MM.1S (cell line): ENCODE results near the gene TSPAN4.

ENCODE experiments used
- DNase-seq: peaks from one replicate; pipeline ENCODE4 v3.0.0-alpha.2; 2015
- H2AFZ ChIP-seq: fragments of 300-600 bp; sonication (generic); 2 replicates; pipeline ENCODE4 v1.6.0; 2016; ENCODE audit warnings: antibody characterized with exemption, low read length
- H3F3A ChIP-seq: fragments of 300-600 bp; sonication (generic); 2 replicates; pipeline ENCODE4 v1.6.1; 2016; ENCODE audit warnings: mild to moderate bottlenecking, antibody characterized with exemption, low read length, moderate library complexity, mixed read lengths; ENCODE audit not compliant: insufficient read depth
- H3K27ac ChIP-seq: fragments of 300-600 bp; sonication (generic); 2 replicates; pipeline ENCODE4 v1.5.1; 2016; ENCODE audit warnings: mild to moderate bottlenecking, low read length
- H3K27me3 ChIP-seq: fragments of 300-600 bp; sonication (generic); replicated peaks from 2 replicates; pipeline ENCODE4 v1.6.0; 2016; ENCODE audit warnings: low read length; ENCODE audit not compliant: insufficient read depth
- H3K36me3 ChIP-seq: fragments of 300-600 bp; sonication (generic); replicated peaks from 2 replicates; pipeline ENCODE4 v1.6.1; 2016; ENCODE audit warnings: mild to moderate bottlenecking, low read length, mixed read lengths; ENCODE audit not compliant: insufficient read depth
- H3K4me1 ChIP-seq: fragments of 300-600 bp; sonication (generic); 2 replicates; pipeline ENCODE4 v1.6.1; 2016; ENCODE audit warnings: low read length, mixed read lengths
- H3K4me2 ChIP-seq: fragments of 300-600 bp; sonication (generic); 2 replicates; pipeline ENCODE4 v1.6.0; 2016; ENCODE audit warnings: low read depth, low read length
- H3K4me3 ChIP-seq: fragments of 300-600 bp; sonication (generic); 2 replicates; pipeline ENCODE4 v1.5.1; 2016; ENCODE audit warnings: low read length, mixed read lengths
- H3K79me2 ChIP-seq: fragments of 300-600 bp; sonication (generic); 2 replicates; pipeline ENCODE4 v1.6.1; 2016; ENCODE audit warnings: mixed run types, low read length, mixed read lengths
- H3K9ac ChIP-seq: fragments of 300-600 bp; sonication (generic); 2 replicates; pipeline ENCODE4 v1.6.1; 2016; ENCODE audit warnings: low read length, mixed read lengths
- H3K9me2 ChIP-seq: fragments of 300-600 bp; sonication (generic); replicated peaks from 2 replicates; pipeline ENCODE4 v1.6.1; 2016; ENCODE audit warnings: mild to moderate bottlenecking, low read length, mixed read lengths; ENCODE audit not compliant: insufficient read depth
- H3K9me3 ChIP-seq: fragments of 300-600 bp; sonication (generic); replicated peaks from 2 replicates; pipeline ENCODE4 v1.6.1; 2016; ENCODE audit warnings: mild to moderate bottlenecking, low read length, mixed read lengths; ENCODE audit not compliant: insufficient read depth
- H4K20me1 ChIP-seq: fragments of 300-600 bp; sonication (generic); 2 replicates; pipeline ENCODE4 v1.6.1; 2016; ENCODE audit warnings: mild to moderate bottlenecking, low read length, moderate library complexity, mixed read lengths; ENCODE audit not compliant: insufficient read depth
- EZH2 ChIP-seq: fragments of 300-600 bp; sonication (generic); optimal IDR thresholded peaks from 2 replicates; pipeline ENCODE3; 2017; ENCODE audit warnings: low read depth, mild to moderate bottlenecking, antibody characterized with exemption, low read length, mixed read lengths
- EZH2phosphoT487 ChIP-seq: fragments of 300-600 bp; sonication (generic); IDR thresholded peaks from 2 replicates; pipeline ENCODE4 v1.6.1; 2018; ENCODE audit warnings: antibody characterized with exemption, low read length
- TF ChIP-seq, protein P1 (sequence below): fragments of 300-600 bp; sonication (generic); IDR thresholded peaks from 2 replicates; pipeline ENCODE4 v1.5.1; 2016; ENCODE audit warnings: antibody characterized with exemption, low read length, mixed read lengths

The TSPAN4 gene

DNA sequence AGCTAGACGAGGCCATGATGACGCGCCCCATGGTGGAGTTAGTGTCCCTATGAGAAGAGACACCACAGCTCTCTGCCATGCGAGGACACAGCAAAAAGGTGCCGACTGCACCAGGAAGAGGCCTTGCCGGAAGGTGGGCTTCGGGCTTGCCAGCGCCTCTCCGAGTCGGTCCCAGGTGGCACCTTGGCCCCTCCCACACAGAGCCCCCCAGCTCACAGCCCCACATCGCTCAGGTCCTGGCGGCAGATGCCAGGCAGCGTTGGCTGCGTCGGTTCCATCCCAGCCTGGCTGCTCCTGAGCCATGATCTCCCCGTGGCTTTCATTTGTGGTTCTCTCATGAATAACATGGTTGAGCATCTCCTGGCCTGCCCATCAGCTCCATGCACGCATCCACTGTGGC is 43.9 kb downstream of the TSPAN4 start:
- Histone ChIP-seq H3K4me2 (no peak overlapping the region), H3K36me3 (no peaks in the 10 kb centered on the region), H3K79me2 (no peaks in the 10 kb centered on the region), H3K9ac (no peak overlapping the region), H4K20me1 (no peaks in the 10 kb centered on the region), H3K27me3 (no peaks in the 10 kb centered on the region), H3K9me2 (no peaks in the 10 kb centered on the region), H3K27ac (no peak overlapping the region), H3K9me3 (no peaks in the 10 kb centered on the region), H3K4me1 (no peaks in the 10 kb centered on the region), H3K4me3 (no peak overlapping the region), H2AFZ (no peak overlapping the region), H3F3A (no peaks in the 10 kb centered on the region)
- DNase-seq = no peak
- TF ChIP-seq, protein P1, sequence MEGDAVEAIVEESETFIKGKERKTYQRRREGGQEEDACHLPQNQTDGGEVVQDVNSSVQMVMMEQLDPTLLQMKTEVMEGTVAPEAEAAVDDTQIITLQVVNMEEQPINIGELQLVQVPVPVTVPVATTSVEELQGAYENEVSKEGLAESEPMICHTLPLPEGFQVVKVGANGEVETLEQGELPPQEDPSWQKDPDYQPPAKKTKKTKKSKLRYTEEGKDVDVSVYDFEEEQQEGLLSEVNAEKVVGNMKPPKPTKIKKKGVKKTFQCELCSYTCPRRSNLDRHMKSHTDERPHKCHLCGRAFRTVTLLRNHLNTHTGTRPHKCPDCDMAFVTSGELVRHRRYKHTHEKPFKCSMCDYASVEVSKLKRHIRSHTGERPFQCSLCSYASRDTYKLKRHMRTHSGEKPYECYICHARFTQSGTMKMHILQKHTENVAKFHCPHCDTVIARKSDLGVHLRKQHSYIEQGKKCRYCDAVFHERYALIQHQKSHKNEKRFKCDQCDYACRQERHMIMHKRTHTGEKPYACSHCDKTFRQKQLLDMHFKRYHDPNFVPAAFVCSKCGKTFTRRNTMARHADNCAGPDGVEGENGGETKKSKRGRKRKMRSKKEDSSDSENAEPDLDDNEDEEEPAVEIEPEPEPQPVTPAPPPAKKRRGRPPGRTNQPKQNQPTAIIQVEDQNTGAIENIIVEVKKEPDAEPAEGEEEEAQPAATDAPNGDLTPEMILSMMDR = no peak
- TF ChIP-seq EZH2phosphoT487 (no peak), EZH2 (no peak)

DNA sequence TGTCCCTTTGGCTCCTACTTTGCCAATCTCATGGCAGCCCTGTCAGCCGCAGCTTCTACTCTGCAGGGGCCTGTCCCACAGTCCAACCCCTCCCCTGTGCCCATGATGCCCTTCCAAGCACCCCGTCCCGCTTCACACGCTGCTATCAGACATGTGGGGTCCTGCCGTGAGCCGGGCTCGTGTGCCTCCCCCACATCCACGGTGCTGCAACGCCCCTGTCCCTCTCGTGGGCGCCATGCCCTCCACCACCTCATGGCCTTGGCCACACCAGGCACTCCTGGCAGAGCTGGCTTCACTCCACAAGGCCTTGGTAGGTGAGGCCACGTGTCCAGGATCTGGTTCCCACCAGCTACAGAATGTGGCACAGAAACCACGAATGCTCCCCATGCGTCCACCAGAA is 44.9 kb downstream of the TSPAN4 start:
- Histone ChIP-seq H4K20me1 (no peaks in the 10 kb centered on the region), H3K4me3 (no peak overlapping the region), H3K9me2 (no peaks in the 10 kb centered on the region), H3K4me1 (no peaks in the 10 kb centered on the region), H3K4me2 (no peak overlapping the region), H3K27me3 (no peaks in the 10 kb centered on the region), H3K9ac (no peak overlapping the region), H3K9me3 (no peaks in the 10 kb centered on the region), H2AFZ (no peak overlapping the region), H3K79me2 (no peaks in the 10 kb centered on the region), H3K36me3 (no peaks in the 10 kb centered on the region), H3F3A (no peaks in the 10 kb centered on the region), H3K27ac (no peak overlapping the region)
- TF ChIP-seq EZH2phosphoT487 (no peak), EZH2 (no peak)
- TF ChIP-seq, protein P1 = no peak
- DNase-seq = no peak

DNA sequence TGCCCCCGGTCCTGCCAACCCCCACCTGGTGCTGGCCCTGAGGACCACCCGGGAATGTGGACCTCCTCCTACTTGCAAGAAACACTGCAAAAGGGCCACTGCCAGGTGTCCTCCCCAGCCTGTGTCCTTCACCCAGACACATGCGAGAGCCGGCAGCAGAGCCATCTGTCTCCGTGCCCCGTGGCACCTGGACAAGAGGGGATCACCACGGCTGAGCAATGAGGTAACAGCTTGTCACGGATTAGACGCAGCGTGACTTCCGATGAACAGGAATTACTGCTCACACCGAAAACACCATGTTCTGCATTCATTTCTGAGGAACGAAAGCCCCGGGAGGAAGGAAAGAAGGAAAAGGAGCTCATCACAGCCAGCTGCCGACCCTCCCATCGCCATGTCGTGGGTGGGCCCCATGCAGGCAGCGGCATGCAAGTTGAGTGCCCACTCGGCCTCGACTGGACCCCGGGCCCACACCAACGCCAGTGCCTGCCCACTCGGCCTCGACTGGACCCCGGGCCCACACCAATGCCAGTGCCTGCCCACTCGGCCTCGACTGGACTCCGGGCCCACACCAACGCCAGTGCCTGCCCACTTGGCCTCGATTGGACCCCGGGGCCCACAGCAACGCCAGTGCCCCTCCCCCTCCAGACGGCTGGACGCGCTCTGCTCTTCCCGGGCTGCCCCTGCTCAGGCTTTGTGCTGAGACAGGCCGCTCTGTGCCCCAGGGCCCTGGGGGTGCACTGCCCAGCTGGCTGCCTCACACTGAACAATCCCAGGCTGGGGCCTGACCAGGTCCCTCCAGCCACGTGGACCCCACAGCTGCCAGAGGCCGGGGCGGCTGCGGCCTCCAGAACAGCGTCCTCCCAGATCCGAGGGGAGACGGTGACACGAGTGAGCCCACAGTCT is 45.9 kb downstream of the TSPAN4 start:
- TF ChIP-seq EZH2phosphoT487 (no peak), EZH2 (no peak)
- TF ChIP-seq, protein P1 = no peak
- H4K20me1 ChIP-seq = no peaks in the 10 kb centered on the region

More for the DNA sequence above, 45.9 kb downstream of the TSPAN4 start:
- no peaks in the 10 kb centered on the region for H3K79me2 ChIP-seq
- H3K27me3 ChIP-seq = no peaks in the 10 kb centered on the region
- no peak overlapping the region for H3K27ac ChIP-seq
- H3K4me2 ChIP-seq = no peak overlapping the region
- no peak overlapping the region for H3K4me3 ChIP-seq
- H2AFZ ChIP-seq = no peak overlapping the region
- H3F3A ChIP-seq = no peaks in the 10 kb centered on the region
- H3K9ac ChIP-seq = no peak overlapping the region
- DNase-seq = no peak
- H3K36me3 ChIP-seq = no peaks in the 10 kb centered on the region
- no peaks in the 10 kb centered on the region for H3K9me2 ChIP-seq
- H3K4me1 ChIP-seq = no peaks in the 10 kb centered on the region
- no peaks in the 10 kb centered on the region for H3K9me3 ChIP-seq
